Esophagus mucosa (tissue), 1 donor: ENCODE data around the gene LGALS4. TPM values are rescaled to one million over a fixed set of nuclear protein-coding genes. Genes with fewer than 3 reads are reported as not detected.
"Not testable (repeated sequence)": the region's sequence is repeated elsewhere in the genome, so short reads cannot be mapped to it uniquely, and the experiment has no call there.

Source experiments
- ATAC-seq: fragments of 200-7000 bp; cut with Tn5 transposase; one replicate; pipeline ENCODE4 v1.9.1; 2020
- total RNA-seq: library from RNA; stranded (reverse); gene quantifications from one replicate; pipeline ENCODE4 v1.2.4, GENCODE V29; 2023
- donor health status: DM: yes; HTN: yes; CAD: no.

Gene LGALS4
- total RNA-seq, 1 donor from 2014 or later = 0.40 TPM

GRCh38 chr19:38821230-38821825, 8.6 kb upstream of the LGALS4 start:
- not testable (repeated sequence) for ATAC-seq

GRCh38 chr19:38819231-38819920, 6.6 kb upstream of the LGALS4 start:
- no peak for ATAC-seq

GRCh38 chr19:38817081-38817480, 4.3 kb upstream of the LGALS4 start:
- ATAC-seq = no peak

GRCh38 chr19:38816131-38816750, 3.5 kb upstream of the LGALS4 start:
- no peak for ATAC-seq

- no peak for ATAC-seq
These were observed 2.6 kb upstream of the LGALS4 start for GRCh38 chr19:38815059-38816001.

GRCh38 chr19:38813932-38814331, 1.2 kb upstream of the LGALS4 start:
- ATAC-seq = not testable (repeated sequence)

GRCh38 chr19:38813323-38813722, 578 bp upstream of the LGALS4 start:
- no peak for ATAC-seq

GRCh38 chr19:38812009-38812840, 520 bp downstream of the LGALS4 start:
- ATAC-seq = no peak

- no peak for ATAC-seq
These were observed 3.0 kb downstream of the LGALS4 start for GRCh38 chr19:38809592-38810252.

GRCh38 chr19:38808741-38809140, 4.0 kb downstream of the LGALS4 start:
- ATAC-seq = peak; percentile 17

GRCh38 chr19:38807374-38808098, 5.2 kb downstream of the LGALS4 start:
- ATAC-seq = peak; percentile 30

GRCh38 chr19:38806371-38806770, 6.4 kb downstream of the LGALS4 start:
- ATAC-seq = peak; percentile 5

- ATAC-seq = peak; percentile 74
These were observed 7.6 kb downstream of the LGALS4 start for GRCh38 chr19:38805180-38805579.

- ATAC-seq = no peak
These were observed 9.2 kb downstream of the LGALS4 start for GRCh38 chr19:38803543-38803942.

GRCh38 chr19:38801359-38802095, 11.2 kb downstream of the LGALS4 start:
- ATAC-seq = no peak

- ATAC-seq = no peak
These were observed 12.0 kb downstream of the LGALS4 start for GRCh38 chr19:38800577-38801347.

GRCh38 chr19:38799104-38799503, 13.6 kb downstream of the LGALS4 start:
- peak; percentile 3 for ATAC-seq

- ATAC-seq = not testable (repeated sequence)
These were observed 15.0 kb downstream of the LGALS4 start for GRCh38 chr19:38797781-38798180.

GRCh38 chr19:38796154-38796553, 16.6 kb downstream of the LGALS4 start:
- no peak for ATAC-seq
